SK-N-MC (cell line): ENCODE results near the gene AADACL3.

Source experiments
- DNase-seq: peaks from one replicate; pipeline ENCODE4 v3.0.0-alpha.2; 2011; ENCODE audit warnings: low read depth, low spot score
- H3K27ac ChIP-seq: fragments of 200-600 bp; sonication (generic); 2 replicates; pipeline ENCODE4 v1.5.1; 2016; ENCODE audit warnings: mixed run types
- H3K36me3 ChIP-seq: fragments of 200-600 bp; sonication (generic); 2 replicates; pipeline ENCODE4 v1.6.1; 2017; ENCODE audit warnings: antibody characterized with exemption, low read length, mixed read lengths; ENCODE audit not compliant: insufficient read depth
- H3K4me3 ChIP-seq: fragments of 200-600 bp; sonication (generic); 2 replicates; pipeline ENCODE4 v1.5.1; 2016
- H3K9ac ChIP-seq: fragments of 200-600 bp; sonication (generic); 2 replicates; pipeline ENCODE4 v1.8.0; 2017; ENCODE audit warnings: mixed run types, mixed read lengths; ENCODE audit not compliant: insufficient read length
- H3K9me3 ChIP-seq: fragments of 200-600 bp; sonication (generic); 2 replicates; pipeline ENCODE4 v1.6.1; 2017; ENCODE audit warnings: low read depth, mild to moderate bottlenecking, antibody characterized with exemption, low read length, moderate library complexity, mixed read lengths
- EZH2 ChIP-seq: fragments of 200-600 bp; sonication (generic); IDR thresholded peaks from one replicate; pipeline ENCODE4 v1.6.1; 2017; ENCODE audit warnings: antibody characterized with exemption
- FOXP2 ChIP-seq: optimal IDR thresholded peaks from 2 replicates; pipeline ENCODE3; 2011; ENCODE audit warnings: mild to moderate bottlenecking, moderate library complexity; ENCODE audit not compliant: insufficient read depth; ENCODE audit errors: extremely low read length, control extremely low read depth
- POLR2AphosphoS5 ChIP-seq: IDR thresholded peaks from 2 replicates; pipeline ENCODE4 v1.6.1; 2012; ENCODE audit warnings: mild to moderate bottlenecking, low read depth, low read length, borderline replicate concordance

Gene AADACL3

DNA sequence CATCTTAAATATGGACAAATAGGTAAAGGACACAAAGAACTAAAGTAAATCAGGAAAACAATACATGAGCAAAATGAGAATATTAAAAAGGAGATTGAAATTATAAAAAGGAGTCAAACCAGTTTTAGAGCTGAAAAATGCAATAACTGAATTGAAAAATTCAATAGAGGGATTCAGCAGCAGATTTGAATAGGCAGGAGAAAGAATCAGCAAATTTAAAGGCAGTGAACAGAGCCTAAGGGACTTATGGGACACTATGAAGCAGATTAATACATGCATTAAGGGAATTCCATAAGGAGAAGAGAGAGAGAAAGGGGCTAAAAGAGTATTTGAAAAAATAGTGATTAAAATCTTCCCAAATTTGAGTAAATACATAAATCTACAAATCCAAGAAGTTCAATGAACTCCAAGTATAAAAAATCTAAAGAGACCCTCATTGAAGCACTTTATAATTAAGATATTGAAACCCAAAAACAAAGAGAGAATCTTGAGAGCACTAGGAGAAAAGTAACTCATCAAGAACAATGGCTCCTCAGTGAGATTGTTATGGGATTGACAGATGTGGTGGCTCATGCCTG is 33.0 kb downstream of the AADACL3 start:
- DNase-seq, result no peak
- TF ChIP-seq FOXP2 (no peak), EZH2 (no peak), POLR2AphosphoS5 (no peak)
- Histone ChIP-seq H3K4me3 (no peak overlapping the region), H3K9me3 (no peaks in the 10 kb centered on the region; the same call in 1 of the 2 replicates), H3K27ac (no peak overlapping the region), H3K36me3 (no peaks in the 10 kb centered on the region), H3K9ac (no peak overlapping the region)

- DNase-seq, result no peak
- Histone ChIP-seq H3K27ac (no peak overlapping the region), H3K9ac (no peak overlapping the region), H3K36me3 (no peaks in the 10 kb centered on the region), H3K9me3 (no peaks in the 10 kb centered on the region; the same call in 1 of the 2 replicates), H3K4me3 (no peak overlapping the region)
- no peak for TF ChIP-seq EZH2
- TF ChIP-seq FOXP2, result no peak
- TF ChIP-seq POLR2AphosphoS5, result no peak
These were observed 38.8 kb downstream of the AADACL3 start for GRCh38 chr1:12754738-12755137.

DNA sequence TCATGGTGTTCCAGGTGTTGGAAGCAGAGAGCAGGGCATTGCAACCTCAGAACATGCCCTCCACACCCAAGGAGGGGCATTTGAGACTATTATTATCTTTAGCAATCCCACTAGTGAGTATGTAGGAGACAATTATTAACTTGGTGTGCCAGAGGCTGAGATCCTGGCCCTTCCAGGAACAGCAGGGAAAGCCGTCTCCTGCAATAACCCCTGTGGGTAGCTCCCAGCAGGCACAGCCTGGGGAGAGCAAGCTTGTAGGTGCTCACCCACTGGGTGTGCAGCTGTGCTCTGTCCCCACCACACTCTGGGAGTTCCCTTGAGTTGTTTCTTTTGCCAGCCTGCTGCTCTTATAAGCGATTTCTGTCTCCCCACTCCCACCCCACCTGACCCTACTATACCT is 40.4 kb downstream of the AADACL3 start:
- H3K9me3 ChIP-seq, result no peaks in the 10 kb centered on the region
- no peak overlapping the region for H3K9ac ChIP-seq
- DNase-seq, result no peak
- H3K4me3 ChIP-seq, result no peak overlapping the region
- H3K27ac ChIP-seq, result no peak overlapping the region
- no peaks in the 10 kb centered on the region for H3K36me3 ChIP-seq
- TF ChIP-seq EZH2 (no peak), FOXP2 (no peak)

DNA sequence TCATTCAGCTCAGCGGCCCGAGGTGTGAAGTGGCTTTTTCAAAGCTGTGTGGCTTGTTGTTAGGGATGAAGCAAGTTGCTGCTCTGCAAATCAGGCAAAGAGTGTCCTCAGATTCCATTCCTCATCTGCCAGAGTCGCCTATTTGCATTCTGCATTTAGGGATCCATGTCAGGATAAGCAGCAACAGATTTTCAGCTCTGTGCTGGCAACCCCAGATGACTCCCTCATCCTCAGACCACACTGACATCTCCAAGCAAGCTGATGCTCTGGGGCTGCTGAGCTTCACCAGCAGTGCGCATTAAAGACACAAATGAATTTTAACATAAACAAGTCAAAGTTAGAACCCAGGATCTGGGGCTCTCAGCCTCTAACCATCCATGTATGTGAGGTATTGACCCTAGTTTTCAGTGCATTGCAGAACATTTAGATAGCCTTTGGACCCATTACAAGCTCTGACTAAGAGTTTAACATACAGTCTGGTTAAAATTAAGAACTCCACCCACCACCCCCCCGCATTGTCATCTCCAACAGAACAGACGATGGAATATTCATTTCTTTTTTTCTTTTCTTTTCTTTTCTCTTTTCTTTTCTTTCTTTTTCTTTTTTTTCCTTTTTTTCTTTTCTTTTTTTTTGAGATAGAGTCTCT is 41.0 kb downstream of the AADACL3 start:
- Histone ChIP-seq H3K27ac (no peak overlapping the region), H3K9me3 (no peaks in the 10 kb centered on the region), H3K4me3 (no peak overlapping the region), H3K9ac (no peak overlapping the region), H3K36me3 (no peaks in the 10 kb centered on the region)
- no peak for TF ChIP-seq EZH2
- TF ChIP-seq FOXP2, result no peak
- no peak for TF ChIP-seq POLR2AphosphoS5
- DNase-seq, result no peak

GRCh38 chr1:12757836-12758235 is 41.9 kb downstream of the AADACL3 start:
- Histone ChIP-seq H3K27ac (no peak overlapping the region), H3K9ac (no peak overlapping the region), H3K9me3 (no peaks in the 10 kb centered on the region), H3K4me3 (no peak overlapping the region), H3K36me3 (no peaks in the 10 kb centered on the region)
- DNase-seq, result no peak
- TF ChIP-seq FOXP2 (no peak), EZH2 (no peak), POLR2AphosphoS5 (no peak)

- Histone ChIP-seq H3K27ac (no peak overlapping the region), H3K9ac (no peak overlapping the region), H3K9me3 (no peaks in the 10 kb centered on the region), H3K4me3 (no peak overlapping the region), H3K36me3 (no peaks in the 10 kb centered on the region)
- no peak for DNase-seq
- TF ChIP-seq POLR2AphosphoS5, result no peak
- no peak for TF ChIP-seq EZH2
- TF ChIP-seq FOXP2, result no peak
These were observed 44.4 kb downstream of the AADACL3 start for GRCh38 chr1:12760256-12760795.

- Histone ChIP-seq H3K27ac (no peak overlapping the region), H3K9me3 (no peaks in the 10 kb centered on the region), H3K9ac (no peak overlapping the region), H3K4me3 (no peak overlapping the region), H3K36me3 (no peaks in the 10 kb centered on the region)
- DNase-seq, result no peak
- TF ChIP-seq EZH2, result no peak
- TF ChIP-seq POLR2AphosphoS5, result no peak
- TF ChIP-seq FOXP2, result no peak
These were observed 45.9 kb downstream of the AADACL3 start for GRCh38 chr1:12761781-12762180.

- Histone ChIP-seq H3K36me3 (no peaks in the 10 kb centered on the region), H3K9ac (no peak overlapping the region), H3K27ac (no peak overlapping the region), H3K4me3 (no peak overlapping the region), H3K9me3 (no peaks in the 10 kb centered on the region)
- TF ChIP-seq POLR2AphosphoS5, result no peak
- TF ChIP-seq EZH2, result no peak
- TF ChIP-seq FOXP2, result no peak
- no peak for DNase-seq
These were observed 46.9 kb downstream of the AADACL3 start for GRCh38 chr1:12762766-12763165.

- TF ChIP-seq EZH2 (no peak), FOXP2 (no peak), POLR2AphosphoS5 (no peak)
- Histone ChIP-seq H3K9me3 (no peaks in the 10 kb centered on the region), H3K36me3 (no peaks in the 10 kb centered on the region), H3K4me3 (no peak overlapping the region), H3K27ac (no peak overlapping the region), H3K9ac (no peak overlapping the region)
- no peak for DNase-seq
These were observed 47.6 kb downstream of the AADACL3 start for GRCh38 chr1:12763479-12763878.
